Activated naive CD4-positive, alpha-beta T cell treated with anti-CD3 and anti-CD28 coated beads, Interleukin-2, amount 50 U/mL, for 16 hours (primary cell): ENCODE data around the gene LMBR1.
"Not testable (repeated sequence)": the region's sequence is repeated elsewhere in the genome, so short reads cannot be mapped to it uniquely, and the experiment has no call there.

ENCODE experiments used
- DNase-seq: peaks from one replicate; pipeline ENCODE4 v3.0.0-alpha.2; 2020

Gene LMBR1

DNA sequence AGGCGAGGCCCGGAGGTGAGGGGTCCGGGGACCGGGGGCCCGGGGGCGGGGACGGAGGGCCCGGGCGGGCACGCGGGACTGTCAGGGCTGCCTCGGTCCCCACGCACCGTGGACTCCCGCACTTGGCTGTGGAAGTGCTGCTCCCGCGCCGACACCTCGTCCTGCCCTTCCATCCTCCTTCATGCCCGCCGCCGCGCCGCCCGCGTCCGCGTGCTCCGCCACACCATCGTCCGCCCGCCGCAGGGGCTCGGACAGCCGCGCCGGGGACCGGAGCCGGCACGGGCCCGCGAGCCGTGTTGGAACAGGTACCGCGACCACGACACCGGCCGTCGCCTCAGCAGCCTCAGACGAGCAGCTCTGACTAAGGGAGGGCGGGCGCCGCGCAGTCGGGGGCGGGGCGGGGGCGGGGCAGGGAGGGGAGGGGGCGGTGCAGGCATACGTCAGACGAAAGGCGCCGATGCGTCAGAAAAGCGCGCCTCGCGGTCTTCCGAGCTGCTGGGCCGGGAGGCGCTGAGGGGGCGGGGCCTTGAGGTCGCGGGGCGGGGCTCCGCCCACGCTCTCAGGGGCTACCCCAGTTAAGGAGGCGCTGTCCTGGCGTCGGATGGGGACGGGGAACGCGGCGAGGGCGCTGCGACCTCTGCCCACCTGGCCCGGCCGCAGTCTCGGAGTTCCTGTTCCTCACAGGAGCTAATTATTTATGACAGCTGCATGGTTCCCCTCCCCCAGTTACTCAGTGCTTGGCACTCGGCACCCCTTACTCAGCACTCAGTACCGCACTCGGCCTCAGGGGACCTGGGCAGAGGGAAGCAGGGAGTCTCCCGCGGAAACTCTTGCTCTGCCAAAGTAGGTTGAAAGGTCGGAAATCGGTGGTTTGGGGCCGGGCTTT lies at the start of gene LMBR1:
Gene LMBR1, minus strand, starts transcription at position 363 of the 886 bp plus-strand sequence. Its CDS starts 190 bp downstream, at position 173.
- DNase-seq: peak; percentile 94

- DNase-seq: peak; percentile 35
Observed at GRCh38 chr7:156942708-156943090, 49.7 kb upstream of the LMBR1 start.

DNA sequence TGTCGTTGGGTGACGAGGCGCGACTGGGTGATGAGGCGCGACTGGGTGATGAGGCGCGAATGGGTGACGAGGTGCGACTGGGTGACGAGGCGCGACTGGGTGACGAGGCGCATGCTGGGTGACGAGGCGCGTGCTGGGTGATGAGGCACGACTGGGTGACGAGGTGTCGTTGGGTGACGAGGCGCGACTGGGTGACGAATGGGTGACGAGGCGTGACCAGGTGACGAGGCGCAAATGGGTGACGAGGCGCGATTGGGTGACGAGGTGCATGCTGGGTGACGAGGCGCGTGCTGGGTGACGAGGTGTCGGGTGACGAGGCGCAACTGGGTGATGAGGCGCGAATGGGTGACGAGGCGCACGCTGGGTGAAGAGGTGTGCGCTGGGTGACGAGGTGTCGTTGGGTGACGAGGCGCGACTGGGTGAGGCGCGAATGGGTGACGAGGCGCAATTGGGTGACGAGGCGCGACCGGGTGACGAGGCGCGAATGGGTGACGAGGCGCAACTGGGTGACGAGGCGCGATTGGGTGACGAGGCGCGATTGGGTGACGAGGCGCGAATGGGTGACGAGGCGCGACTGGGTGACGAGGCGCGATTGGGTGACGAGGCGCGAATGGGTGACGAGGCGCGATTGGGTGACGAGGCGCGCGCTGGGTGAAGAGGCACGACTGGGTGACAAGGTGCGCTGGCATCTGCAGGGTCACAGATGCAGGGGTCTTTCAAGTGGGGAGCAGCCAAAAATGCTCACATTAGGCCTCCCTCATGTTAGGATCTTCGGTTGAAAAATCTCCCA lies 48.6 kb upstream of the LMBR1 start:
- no peak for DNase-seq

- DNase-seq: no peak
Observed at GRCh38 chr7:156940421-156941122, 47.6 kb upstream of the LMBR1 start.

GRCh38 chr7:156936766-156937165 lies 43.8 kb upstream of the LMBR1 start:
- DNase-seq: not testable (repeated sequence)

DNA sequence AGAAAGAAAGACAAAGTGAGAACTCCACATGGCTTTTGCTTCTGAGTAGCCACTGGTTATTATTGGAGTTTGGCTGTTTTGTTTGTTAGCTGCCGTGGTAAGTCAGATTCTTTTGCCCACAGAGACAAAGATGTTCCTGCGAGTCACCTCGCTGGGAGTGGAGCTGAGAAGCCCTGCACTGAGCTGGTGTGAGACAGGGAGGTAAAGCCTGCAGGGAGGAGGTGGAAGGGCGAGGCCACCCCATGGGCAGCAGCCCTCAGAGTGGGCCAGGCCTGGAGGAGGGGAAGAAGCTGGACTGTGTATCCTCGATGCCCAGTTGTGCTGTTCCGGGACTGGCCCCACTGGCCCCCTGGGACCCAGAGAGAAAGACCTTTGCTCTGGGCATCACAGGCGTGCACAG lies 42.3 kb upstream of the LMBR1 start:
- DNase-seq: no peak

- DNase-seq: no peak
Observed at GRCh38 chr7:156932006-156932405, 39.0 kb upstream of the LMBR1 start.

GRCh38 chr7:156929789-156930539 lies 37.0 kb upstream of the LMBR1 start:
- DNase-seq: no peak

- no peak for DNase-seq
Observed at GRCh38 chr7:156928406-156928747, 35.4 kb upstream of the LMBR1 start.

GRCh38 chr7:156927571-156928405 lies 34.8 kb upstream of the LMBR1 start:
- no peak for DNase-seq

GRCh38 chr7:156925821-156926220 lies 32.8 kb upstream of the LMBR1 start:
- not testable (repeated sequence) for DNase-seq

DNA sequence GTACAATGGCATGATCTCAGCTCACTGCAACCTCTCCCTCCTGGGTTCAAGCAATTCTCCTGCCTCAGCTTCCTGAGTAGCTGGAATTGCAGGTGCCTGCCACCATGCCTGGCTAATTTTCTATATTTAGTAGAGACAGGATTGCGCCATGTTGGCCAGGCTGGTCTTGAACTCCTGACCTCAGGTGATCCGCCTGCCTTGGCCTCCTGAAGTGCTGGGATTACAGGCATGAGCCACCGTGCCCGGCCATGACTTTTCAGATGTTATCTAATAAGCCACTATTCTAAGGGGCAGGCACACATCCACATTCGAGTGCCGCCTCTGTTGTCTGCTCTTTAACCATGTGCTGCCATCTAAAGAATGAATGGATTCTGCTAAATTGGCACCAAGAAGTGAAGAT lies 29.3 kb upstream of the LMBR1 start:
- not testable (repeated sequence) for DNase-seq

DNA sequence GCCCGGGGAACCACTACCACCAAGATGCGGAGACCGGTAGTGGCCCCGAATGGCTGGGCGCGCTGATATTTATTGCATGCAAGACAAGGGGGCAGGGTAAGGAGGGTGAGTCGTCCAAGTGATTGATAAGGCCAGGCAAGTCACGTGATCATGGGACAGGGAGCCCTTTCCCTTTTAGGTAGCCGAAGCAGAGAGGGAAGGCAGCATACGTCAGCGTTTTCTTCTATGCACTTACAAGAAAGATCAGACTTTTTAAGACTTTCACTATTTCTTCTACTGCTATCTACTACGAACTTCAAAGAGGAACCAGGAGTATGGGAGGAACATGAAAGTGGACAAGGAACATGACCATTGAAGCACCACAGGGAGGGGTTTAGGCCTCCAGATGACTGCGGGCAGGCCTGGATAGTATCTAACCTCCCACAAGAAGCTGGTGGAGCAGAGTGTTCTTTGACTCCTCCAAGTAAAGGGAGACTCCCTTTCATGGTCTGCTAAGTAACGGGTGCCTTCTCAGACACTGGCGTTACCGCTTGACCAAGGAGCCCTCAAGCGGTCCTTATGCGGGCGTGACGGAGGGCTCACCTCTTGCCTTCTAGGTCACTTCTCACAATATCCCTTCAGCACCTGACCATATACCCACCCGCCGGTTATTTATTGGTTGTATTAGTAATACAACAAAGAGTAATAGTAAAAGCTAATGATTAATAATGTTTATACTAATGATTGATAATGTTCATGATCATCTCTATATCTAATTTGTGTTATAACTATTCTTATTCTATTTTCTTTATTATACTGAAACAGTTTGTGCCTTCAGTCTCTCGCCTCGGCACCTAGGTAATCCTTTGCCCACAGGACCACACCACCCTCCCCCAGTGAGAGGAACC lies 27.7 kb upstream of the LMBR1 start:
- not testable (repeated sequence) for DNase-seq

DNA sequence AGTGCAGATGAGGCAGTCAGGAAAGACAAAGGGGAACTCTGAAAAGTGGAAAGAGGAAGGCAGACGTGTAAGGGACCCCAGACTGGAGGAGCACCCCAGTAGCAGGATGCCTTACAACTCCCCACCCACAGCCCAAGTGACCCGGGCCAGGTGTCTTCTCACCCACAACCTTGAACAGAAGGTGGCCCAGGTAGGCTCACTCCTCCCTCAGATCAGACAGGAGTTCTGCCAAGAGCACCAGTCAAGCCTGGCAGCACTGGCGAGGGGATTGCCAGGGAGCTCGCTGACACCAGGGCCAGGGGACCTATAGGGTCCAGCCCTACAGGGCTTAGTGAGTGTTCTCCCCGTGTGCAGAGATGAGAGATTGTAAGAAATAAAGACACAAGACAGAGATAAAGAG lies 27.1 kb upstream of the LMBR1 start:
- no peak for DNase-seq

GRCh38 chr7:156919132-156919713 lies 26.2 kb upstream of the LMBR1 start:
- no peak for DNase-seq

DNA sequence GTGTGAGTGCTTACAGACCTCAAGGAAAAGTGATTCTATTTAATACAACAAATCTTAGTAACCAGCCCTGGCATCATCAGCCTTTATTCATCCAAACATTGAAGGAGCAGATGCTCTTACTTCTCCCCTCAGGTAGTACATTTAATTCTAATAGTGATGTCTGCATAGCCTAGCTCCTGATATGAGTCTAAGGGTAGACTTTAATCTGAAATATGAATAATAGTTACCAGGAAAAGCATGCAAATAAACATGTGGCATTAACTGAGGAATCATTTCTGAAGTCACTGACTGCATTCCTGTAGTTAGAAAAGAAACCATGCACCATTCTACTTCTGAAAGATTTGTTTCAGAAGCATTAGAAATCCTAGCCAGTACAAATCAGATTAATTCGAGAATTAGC lies 25.7 kb upstream of the LMBR1 start:
- DNase-seq: no peak

DNA sequence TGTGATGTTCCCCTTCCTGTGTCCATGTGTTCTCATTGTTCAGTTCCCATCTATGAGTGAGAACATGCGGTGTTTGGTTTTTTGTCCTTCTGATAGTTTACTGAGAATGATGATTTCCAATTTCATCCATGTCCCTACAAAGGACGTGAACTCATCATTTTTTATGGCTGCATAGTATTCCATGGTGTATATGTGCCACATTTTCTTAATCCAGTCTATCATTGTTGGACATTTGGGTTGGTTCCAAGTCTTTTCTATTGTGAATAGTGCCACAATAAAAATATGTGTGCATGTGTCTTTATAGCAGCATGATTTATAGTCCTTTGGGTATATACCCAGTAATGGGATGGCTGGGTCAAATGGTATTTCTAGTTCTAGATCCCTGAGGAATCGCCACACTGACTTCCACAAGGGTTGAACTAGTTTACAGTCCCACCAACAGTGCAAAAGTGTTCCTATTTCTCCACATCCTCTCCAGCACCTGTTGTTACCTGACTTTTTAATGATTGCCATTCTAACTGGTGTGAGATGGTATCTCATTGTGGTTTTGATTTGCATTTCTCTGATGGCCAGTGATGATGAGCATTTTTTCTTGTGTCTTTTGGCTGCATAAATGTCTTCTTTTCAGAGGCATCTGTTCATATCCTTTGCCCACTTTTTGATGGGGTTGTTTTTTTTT lies 16.7 kb upstream of the LMBR1 start:
- not testable (repeated sequence) for DNase-seq

DNA sequence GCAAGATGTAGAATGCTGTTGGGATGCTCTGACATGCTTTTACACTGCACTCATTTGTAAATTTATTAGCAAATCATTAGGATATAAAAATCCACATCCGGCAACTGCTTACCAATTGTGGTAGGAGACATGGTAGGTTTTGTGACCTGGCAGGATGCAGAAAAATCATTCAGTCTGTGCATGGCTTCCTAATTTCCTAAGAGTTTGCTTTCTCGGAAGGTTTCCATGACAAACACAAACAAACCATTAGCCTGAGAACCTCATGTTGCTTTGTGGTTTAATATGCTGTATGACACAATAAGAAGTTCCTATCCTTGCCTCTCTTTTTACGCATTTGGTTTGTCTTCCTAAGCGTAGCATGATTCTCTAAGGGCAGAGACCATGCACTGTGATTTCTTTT lies 14.7 kb upstream of the LMBR1 start:
- no peak for DNase-seq

DNA sequence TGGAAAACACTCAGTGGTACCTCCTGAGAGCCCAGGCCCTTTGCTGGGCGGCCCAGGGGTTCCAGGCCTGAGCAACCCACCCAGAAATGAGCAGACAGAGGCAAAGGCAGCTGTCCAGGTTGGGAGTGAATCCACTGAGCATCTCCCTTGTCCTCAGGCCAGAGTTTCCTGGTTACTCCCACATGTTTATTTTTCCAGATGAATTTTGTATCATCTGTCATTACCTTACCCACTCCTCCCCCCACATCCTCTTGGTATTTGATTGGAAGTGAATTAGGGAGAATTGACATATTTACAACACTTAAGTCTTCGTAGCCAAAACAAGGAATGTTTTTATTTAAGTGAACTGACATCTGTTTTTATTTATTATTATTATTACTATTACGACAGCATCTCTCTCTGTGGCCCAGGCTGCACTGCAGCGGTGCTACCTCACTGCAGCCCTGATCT lies 13.2 kb upstream of the LMBR1 start:
- DNase-seq: no peak
